WERI-Rb-1 (cell line): ENCODE measurements around the gene MFAP2.

ENCODE experiments used
- DNase-seq: peaks from one replicate; pipeline ENCODE4 v3.0.0-alpha.2; 2020
- H3K27ac ChIP-seq: fragments of 250-450 bp; sonication (Bioruptor Pico); 2 replicates; pipeline ENCODE4 v1.5.1; 2020; ENCODE audit warnings: mild to moderate bottlenecking, moderate library complexity
- H3K27me3 ChIP-seq: fragments of 250-450 bp; sonication (Bioruptor Pico); 2 replicates; pipeline ENCODE4 v1.5.1; 2021; ENCODE audit warnings: mild to moderate bottlenecking, low read depth, moderate library complexity; ENCODE audit not compliant: insufficient read depth, severe bottlenecking
- H3K36me3 ChIP-seq: fragments of 250-450 bp; sonication (Bioruptor Pico); 2 replicates; pipeline ENCODE4 v1.5.1; 2020; ENCODE audit warnings: mild to moderate bottlenecking, moderate library complexity
- H3K4me3 ChIP-seq: 2 replicates; pipeline ENCODE4 v1.5.1; 2011; ENCODE audit warnings: low read depth, mild to moderate bottlenecking, control low read depth, low read length
- H3K9me3 ChIP-seq: fragments of 250-450 bp; sonication (Bioruptor Pico); 2 replicates; pipeline ENCODE4 v1.5.1; 2021; ENCODE audit warnings: mild to moderate bottlenecking, moderate library complexity; ENCODE audit not compliant: severe bottlenecking
- TF ChIP-seq, protein P1 (sequence below): IDR thresholded peaks from 2 replicates; pipeline ENCODE4 v1.5.1; 2011; ENCODE audit warnings: low read depth, mild to moderate bottlenecking, control low read depth, inconsistent platforms, low read length

Gene MFAP2

DNA sequence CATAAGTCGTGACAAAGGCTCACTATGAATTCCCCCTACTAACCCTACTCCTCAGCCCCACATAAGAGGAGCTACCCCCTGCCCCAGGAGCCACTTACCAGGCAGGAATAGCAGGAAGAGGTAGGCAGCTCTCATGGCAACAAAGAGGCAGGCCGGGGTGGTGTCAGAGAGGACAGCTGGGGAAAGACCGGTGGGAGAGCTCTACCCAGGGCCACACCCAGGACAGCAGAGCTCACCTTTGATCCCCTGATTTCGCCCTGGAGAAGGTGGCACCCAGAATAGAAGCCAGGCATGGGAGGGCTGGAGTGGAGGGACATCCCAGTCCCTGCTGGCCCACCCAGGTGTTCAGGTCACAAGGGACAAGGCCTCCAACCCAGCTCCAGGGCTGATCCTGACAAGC, 2.3 kb downstream of the MFAP2 start:
- Histone ChIP-seq H3K4me3 (no peak overlapping the region), H3K27ac (no peak overlapping the region)

GRCh38 chr1:16977377-16977776, 3.0 kb downstream of the MFAP2 start:
- no peaks in the 10 kb centered on the region; the same call in 1 of the 2 replicates for H3K36me3 ChIP-seq
- DNase-seq, result no peak

More for the DNA sequence above, 2.3 kb downstream of the MFAP2 start:
- DNase-seq, result no peak
- TF ChIP-seq, protein P1, sequence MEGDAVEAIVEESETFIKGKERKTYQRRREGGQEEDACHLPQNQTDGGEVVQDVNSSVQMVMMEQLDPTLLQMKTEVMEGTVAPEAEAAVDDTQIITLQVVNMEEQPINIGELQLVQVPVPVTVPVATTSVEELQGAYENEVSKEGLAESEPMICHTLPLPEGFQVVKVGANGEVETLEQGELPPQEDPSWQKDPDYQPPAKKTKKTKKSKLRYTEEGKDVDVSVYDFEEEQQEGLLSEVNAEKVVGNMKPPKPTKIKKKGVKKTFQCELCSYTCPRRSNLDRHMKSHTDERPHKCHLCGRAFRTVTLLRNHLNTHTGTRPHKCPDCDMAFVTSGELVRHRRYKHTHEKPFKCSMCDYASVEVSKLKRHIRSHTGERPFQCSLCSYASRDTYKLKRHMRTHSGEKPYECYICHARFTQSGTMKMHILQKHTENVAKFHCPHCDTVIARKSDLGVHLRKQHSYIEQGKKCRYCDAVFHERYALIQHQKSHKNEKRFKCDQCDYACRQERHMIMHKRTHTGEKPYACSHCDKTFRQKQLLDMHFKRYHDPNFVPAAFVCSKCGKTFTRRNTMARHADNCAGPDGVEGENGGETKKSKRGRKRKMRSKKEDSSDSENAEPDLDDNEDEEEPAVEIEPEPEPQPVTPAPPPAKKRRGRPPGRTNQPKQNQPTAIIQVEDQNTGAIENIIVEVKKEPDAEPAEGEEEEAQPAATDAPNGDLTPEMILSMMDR, result no peak
- Histone ChIP-seq H3K36me3 (no peaks in the 10 kb centered on the region; the same call in 1 of the 2 replicates), H3K9me3 (no peaks in the 10 kb centered on the region), H3K27me3 (no peaks in the 10 kb centered on the region)

DNA sequence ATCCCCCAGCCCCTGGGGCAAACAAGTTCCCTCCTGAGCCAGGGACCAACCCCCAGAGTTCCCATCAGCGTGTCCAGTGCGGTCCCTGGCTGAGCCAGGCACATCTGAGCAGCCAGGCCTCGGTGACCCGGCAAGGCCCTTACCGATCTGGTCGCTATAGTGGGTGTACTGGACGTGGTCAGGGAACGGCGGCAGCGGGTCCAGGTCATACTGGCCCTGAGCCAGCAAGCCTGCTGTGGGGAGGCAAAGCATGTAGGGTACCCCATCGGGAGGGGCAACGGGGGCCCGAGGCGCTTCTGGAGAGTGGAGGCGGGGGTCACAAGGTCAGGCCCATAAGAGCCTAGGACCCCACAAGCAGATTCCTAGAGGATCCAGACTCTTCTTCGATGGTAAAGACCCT, 3.5 kb downstream of the MFAP2 start:
- Histone ChIP-seq H3K4me3 (no peak overlapping the region), H3K36me3 (no peaks in the 10 kb centered on the region; the same call in 1 of the 2 replicates), H3K27me3 (no peaks in the 10 kb centered on the region), H3K27ac (no peak overlapping the region), H3K9me3 (no peaks in the 10 kb centered on the region)
- TF ChIP-seq, protein P1, result no peak
- DNase-seq, result no peak

More at GRCh38 chr1:16977377-16977776, 3.0 kb downstream of the MFAP2 start:
- Histone ChIP-seq H3K27me3 (no peaks in the 10 kb centered on the region), H3K27ac (no peak overlapping the region), H3K4me3 (no peak overlapping the region), H3K9me3 (no peaks in the 10 kb centered on the region)
- TF ChIP-seq, protein P1, result no peak

DNA sequence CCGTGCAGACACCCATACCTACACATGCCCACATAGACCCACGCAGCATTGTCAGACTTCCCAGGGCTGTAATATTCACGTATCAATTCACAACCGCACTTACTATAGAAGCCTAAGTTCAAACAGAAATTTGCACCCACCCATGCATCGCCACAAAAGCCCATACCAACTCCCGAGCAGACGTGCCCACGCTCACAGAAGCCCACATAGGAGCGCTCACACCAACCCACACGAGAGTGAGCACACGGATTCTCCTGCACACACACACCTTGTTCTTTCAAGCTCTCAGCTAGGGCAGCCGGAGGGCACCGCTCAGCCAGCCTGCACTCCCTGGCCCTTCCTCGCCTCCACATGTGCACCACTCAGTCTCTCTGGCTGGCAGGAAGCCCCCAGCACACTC, 4.6 kb downstream of the MFAP2 start:
- no peak overlapping the region for H3K27ac ChIP-seq
- DNase-seq, result no peak
- H3K9me3 ChIP-seq, result no peaks in the 10 kb centered on the region
- no peak overlapping the region for H3K4me3 ChIP-seq
- peaks cover 7% of the 10 kb centered on the region for H3K36me3 ChIP-seq
- TF ChIP-seq, protein P1, result no peak
- no peaks in the 10 kb centered on the region for H3K27me3 ChIP-seq

GRCh38 chr1:16975211-16975610, 5.2 kb downstream of the MFAP2 start:
- H3K27ac ChIP-seq, result no peak overlapping the region
- H3K36me3 ChIP-seq, result peaks cover 9% of the 10 kb centered on the region
- no peaks in the 10 kb centered on the region for H3K27me3 ChIP-seq
- TF ChIP-seq, protein P1, result no peak
- no peaks in the 10 kb centered on the region for H3K9me3 ChIP-seq
- no peak for DNase-seq
- H3K4me3 ChIP-seq, result no peak overlapping the region

DNA sequence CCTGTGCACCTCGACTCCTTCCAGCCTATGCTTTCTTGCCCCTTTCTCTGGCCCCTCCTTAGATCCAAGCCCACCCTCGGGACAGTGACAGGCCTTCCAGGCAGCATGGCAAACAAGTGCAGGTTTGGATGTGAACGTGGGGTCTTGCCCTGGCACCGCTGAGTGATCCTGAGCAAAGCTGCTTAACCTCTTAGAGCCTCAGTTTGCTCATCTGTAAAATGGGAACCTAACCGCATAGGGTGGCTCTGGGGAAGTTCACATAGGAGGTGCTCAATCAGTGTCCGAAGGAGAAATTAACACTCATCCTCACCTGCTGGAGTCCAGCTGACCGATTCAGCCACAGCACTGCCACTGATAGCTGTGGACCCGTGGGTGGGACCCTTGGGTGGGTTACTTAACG, 7.2 kb downstream of the MFAP2 start:
- DNase-seq, result no peak
- no peak overlapping the region for H3K4me3 ChIP-seq
- no peak overlapping the region for H3K27ac ChIP-seq
- H3K9me3 ChIP-seq, result no peaks in the 10 kb centered on the region
- peaks cover 26% of the 10 kb centered on the region for H3K36me3 ChIP-seq
- H3K27me3 ChIP-seq, result no peaks in the 10 kb centered on the region
- TF ChIP-seq, protein P1, result no peak
